Measurements from ENCODE around the gene NAA25. TPM values are rescaled to one million over a fixed set of nuclear protein-coding genes. Genes with fewer than 3 reads are reported as not detected.

The NAA25 gene
- total and polyA plus RNA-seq, 4 donors = 6.2 to 38.5 (median 19.4) TPM

DNA sequence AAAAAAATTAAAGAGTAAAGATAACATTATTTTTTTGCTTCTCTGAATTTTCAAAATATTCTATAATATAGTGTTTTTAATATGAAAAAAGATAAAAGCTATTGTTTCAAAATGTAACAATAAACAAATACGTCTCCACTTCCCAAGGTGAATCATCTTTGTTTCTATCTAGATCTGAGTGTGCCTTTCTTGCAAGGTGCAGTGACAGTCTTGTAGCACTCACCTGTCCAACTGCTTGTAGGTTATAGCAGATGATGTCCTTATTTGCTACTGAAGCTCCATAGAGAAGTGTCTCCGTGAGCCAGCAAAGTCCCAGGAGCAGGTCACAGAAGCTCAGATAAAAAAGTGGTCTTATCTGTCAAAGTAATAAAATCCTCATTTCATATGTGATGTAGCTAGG, 117.0 kb downstream of the NAA25 start:
- Histone ChIP-seq H3K9ac (ENCODE audit: insufficient read depth in 1 of 2, low read length in 2 of 2) (no peak overlapping the region), H3K4me1 (ENCODE audit: control insufficient read depth in 5 of 5, insufficient read depth in 5 of 5, low read length in 5 of 5) (peaks cover 0 to 5% (median 0%) of the 10 kb centered on the region in 5 donors), H3K36me3 (ENCODE audit: control insufficient read depth in 4 of 4, insufficient read depth in 4 of 4, low read length in 4 of 4) (peaks cover 0 to 2% (median 0%) of the 10 kb centered on the region in 4 donors), H3K9me3 (ENCODE audit: control insufficient read depth in 4 of 4, insufficient read depth in 3 of 4, low read length in 3 of 4) (no peaks in the 10 kb centered on the region), H3K27me3 (ENCODE audit: control insufficient read depth in 3 of 3, insufficient read depth in 3 of 3, low read length in 2 of 3) (no peaks in the 10 kb centered on the region), H3K27ac (ENCODE audit: low read depth in 1 of 2, low read length in 1 of 2) (no peak overlapping the region), H3K4me3 (no peak overlapping the region)
- ATAC-seq (ENCODE audit: insufficient read depth, low FRiP score) = no peak
- TF ChIP-seq, protein P1, sequence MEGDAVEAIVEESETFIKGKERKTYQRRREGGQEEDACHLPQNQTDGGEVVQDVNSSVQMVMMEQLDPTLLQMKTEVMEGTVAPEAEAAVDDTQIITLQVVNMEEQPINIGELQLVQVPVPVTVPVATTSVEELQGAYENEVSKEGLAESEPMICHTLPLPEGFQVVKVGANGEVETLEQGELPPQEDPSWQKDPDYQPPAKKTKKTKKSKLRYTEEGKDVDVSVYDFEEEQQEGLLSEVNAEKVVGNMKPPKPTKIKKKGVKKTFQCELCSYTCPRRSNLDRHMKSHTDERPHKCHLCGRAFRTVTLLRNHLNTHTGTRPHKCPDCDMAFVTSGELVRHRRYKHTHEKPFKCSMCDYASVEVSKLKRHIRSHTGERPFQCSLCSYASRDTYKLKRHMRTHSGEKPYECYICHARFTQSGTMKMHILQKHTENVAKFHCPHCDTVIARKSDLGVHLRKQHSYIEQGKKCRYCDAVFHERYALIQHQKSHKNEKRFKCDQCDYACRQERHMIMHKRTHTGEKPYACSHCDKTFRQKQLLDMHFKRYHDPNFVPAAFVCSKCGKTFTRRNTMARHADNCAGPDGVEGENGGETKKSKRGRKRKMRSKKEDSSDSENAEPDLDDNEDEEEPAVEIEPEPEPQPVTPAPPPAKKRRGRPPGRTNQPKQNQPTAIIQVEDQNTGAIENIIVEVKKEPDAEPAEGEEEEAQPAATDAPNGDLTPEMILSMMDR (IDR thresholded peaks at IDR 0.05; ENCODE audit: control extremely low read depth, extremely low read depth) = no peak
- 97 to 99% methylated on average over 2 of the region's 2 CpGs for WGBS, 2 donors
- DNase-seq = no peak

DNA sequence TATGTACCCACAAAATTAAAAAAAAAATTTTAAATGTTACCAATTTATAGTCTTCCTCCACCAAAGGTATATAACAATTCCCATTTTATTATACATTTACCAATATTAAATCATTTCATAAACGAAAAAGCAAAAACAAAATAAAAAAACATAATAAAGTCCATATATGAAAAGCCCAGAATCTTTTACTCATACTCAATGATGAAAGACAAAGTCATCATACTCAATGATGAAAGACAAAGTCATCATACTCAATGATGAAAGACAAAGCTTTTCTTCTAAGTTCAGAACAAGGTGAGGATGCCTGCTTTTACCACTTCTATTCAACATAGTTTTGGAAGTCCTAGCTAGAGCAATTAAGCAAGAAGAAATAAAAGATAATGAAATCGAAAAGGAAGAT, 123.8 kb downstream of the NAA25 start:
- DNase-seq (no peak), ATAC-seq (ENCODE audit: insufficient read depth, low FRiP score) (no peak)
- H3K36me3 ChIP-seq (ENCODE audit: control insufficient read depth in 4 of 4, insufficient read depth in 4 of 4, low read length in 4 of 4) = no peaks in the 10 kb centered on the region
- H3K27me3 ChIP-seq (ENCODE audit: control insufficient read depth in 3 of 3, insufficient read depth in 3 of 3, low read length in 2 of 3) = no peaks in the 10 kb centered on the region
- H3K4me1 ChIP-seq (ENCODE audit: control insufficient read depth in 5 of 5, insufficient read depth in 5 of 5, low read length in 5 of 5) = peaks cover 0 to 3% (median 0%) of the 10 kb centered on the region in 5 donors
- TF ChIP-seq, protein P1 (IDR thresholded peaks at IDR 0.05; ENCODE audit: control extremely low read depth, extremely low read depth) = no peak
- WGBS, 2 donors = 84 to 94% methylated on average over 2 of the region's 2 CpGs
- no peaks in the 10 kb centered on the region for H3K9me3 ChIP-seq (ENCODE audit: control insufficient read depth in 4 of 4, insufficient read depth in 3 of 4, low read length in 3 of 4)
- H3K4me3 ChIP-seq = no peak overlapping the region
- H3K27ac ChIP-seq (ENCODE audit: low read depth in 1 of 2, low read length in 1 of 2) = no peak overlapping the region
- H3K9ac ChIP-seq (ENCODE audit: insufficient read depth in 1 of 2, low read length in 2 of 2) = no peak overlapping the region

DNA sequence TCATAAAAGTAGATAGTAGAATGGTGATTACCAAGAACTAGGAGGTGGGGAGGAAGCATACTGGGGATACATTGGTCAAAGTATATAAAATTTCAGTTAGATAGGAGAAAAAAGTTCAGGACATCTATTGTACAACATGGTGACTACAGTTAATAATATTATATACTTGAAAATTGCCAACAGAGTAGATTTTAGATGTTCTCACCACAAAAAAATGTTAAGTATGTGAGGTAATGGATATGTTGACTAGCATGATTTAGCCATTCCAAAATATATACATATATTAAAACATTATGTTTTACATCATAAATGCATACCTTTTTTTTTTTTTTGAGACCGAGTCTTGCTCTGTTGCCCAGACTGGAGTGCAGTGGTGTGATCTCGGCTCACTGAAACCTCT, 126.6 kb downstream of the NAA25 start:
- H3K9me3 ChIP-seq (ENCODE audit: control insufficient read depth in 4 of 4, insufficient read depth in 3 of 4, low read length in 3 of 4) = no peaks in the 10 kb centered on the region
- WGBS, 2 donors = 98 to 100% methylated on average over 2 of the region's 2 CpGs
- H3K9ac ChIP-seq (ENCODE audit: insufficient read depth in 1 of 2, low read length in 2 of 2) = no peak overlapping the region
- no peak for DNase-seq
- peaks cover 0 to 3% (median 0%) of the 10 kb centered on the region in 4 donors for H3K36me3 ChIP-seq (ENCODE audit: control insufficient read depth in 4 of 4, insufficient read depth in 4 of 4, low read length in 4 of 4)
- H3K4me1 ChIP-seq (ENCODE audit: control insufficient read depth in 5 of 5, insufficient read depth in 5 of 5, low read length in 5 of 5) = peaks cover 0 to 3% (median 0%) of the 10 kb centered on the region in 5 donors
- no peak overlapping the region for H3K4me3 ChIP-seq
- H3K27ac ChIP-seq (ENCODE audit: low read depth in 1 of 2, low read length in 1 of 2) = no peak overlapping the region
- H3K27me3 ChIP-seq (ENCODE audit: control insufficient read depth in 3 of 3, insufficient read depth in 3 of 3, low read length in 2 of 3) = no peaks in the 10 kb centered on the region
- no peak for ATAC-seq (ENCODE audit: insufficient read depth, low FRiP score)
- TF ChIP-seq, protein P1 (IDR thresholded peaks at IDR 0.05; ENCODE audit: control extremely low read depth, extremely low read depth) = no peak

DNA sequence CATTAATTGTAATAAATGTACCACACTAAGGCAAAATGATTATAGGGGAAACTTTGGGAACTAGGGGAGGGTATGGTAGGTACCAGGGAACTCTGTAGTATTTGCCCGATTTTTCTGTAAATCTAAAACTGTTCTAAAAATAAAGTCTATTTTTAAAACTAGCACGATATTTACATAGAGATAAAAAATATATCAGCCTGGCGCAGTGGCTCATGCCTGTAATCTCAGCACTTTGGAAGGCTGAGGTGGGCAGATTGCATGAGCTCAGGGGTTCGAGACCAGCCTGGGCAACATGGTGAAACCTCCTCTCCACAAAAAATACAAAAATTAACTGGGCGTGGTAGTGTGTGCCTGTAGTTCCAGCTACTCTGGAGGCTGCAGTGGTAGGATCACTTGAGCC, 128.0 kb downstream of the NAA25 start:
- H3K9ac ChIP-seq (ENCODE audit: insufficient read depth in 1 of 2, low read length in 2 of 2) = no peak overlapping the region
- peaks cover 0 to 3% (median 0%) of the 10 kb centered on the region in 5 donors for H3K4me1 ChIP-seq (ENCODE audit: control insufficient read depth in 5 of 5, insufficient read depth in 5 of 5, low read length in 5 of 5)
- H3K9me3 ChIP-seq (ENCODE audit: control insufficient read depth in 4 of 4, insufficient read depth in 3 of 4, low read length in 3 of 4) = no peaks in the 10 kb centered on the region
- ATAC-seq (ENCODE audit: insufficient read depth, low FRiP score) (no peak), DNase-seq (no peak)
- TF ChIP-seq, protein P1 (IDR thresholded peaks at IDR 0.05; ENCODE audit: control extremely low read depth, extremely low read depth) = no peak
- H3K27me3 ChIP-seq (ENCODE audit: control insufficient read depth in 3 of 3, insufficient read depth in 3 of 3, low read length in 2 of 3) = no peaks in the 10 kb centered on the region
- H3K36me3 ChIP-seq (ENCODE audit: control insufficient read depth in 4 of 4, insufficient read depth in 4 of 4, low read length in 4 of 4) = peaks cover 0 to 3% (median 0%) of the 10 kb centered on the region in 4 donors
- no peak overlapping the region for H3K27ac ChIP-seq (ENCODE audit: low read depth in 1 of 2, low read length in 1 of 2)
- H3K4me3 ChIP-seq = no peak overlapping the region
- WGBS, 2 donors = 92% methylated on average over 5 of the region's 5 CpGs
